H1 (cell line): ENCODE data around the gene ZNF407. TPM values are rescaled to one million over a fixed set of nuclear protein-coding genes. Genes with fewer than 3 reads are reported as not detected.

Experiments used
- CTCF ChIA-PET: fragments of 300-600 bp; sonication (Branson Sonifier 250); formaldehyde crosslinking; loops from one replicate; lab custom pipeline; 2021; ENCODE audit not compliant: partially characterized antibody; lab: Charles Lee
- POLR2A ChIA-PET: fragments of 300-600 bp; sonication (Branson Sonifier 250); formaldehyde crosslinking; loops from one replicate; lab custom pipeline; 2021; ENCODE audit warnings: inconsistent platforms; ENCODE audit not compliant: partially characterized antibody; lab: Charles Lee
- DNase-seq, 2 experiments: peaks; one replicate each; pipeline versions ENCODE4 v3.0.0 to v3.0.0-alpha.2; 2010 to 2022; ENCODE audit warnings: low spot score in 2 of 2, low read depth in 1 of 2, mixed read lengths in 1 of 2
- FAIRE-seq: peaks from 2 replicates; lab custom pipeline; 2011; peaks lifted over from hg19 to GRCh38; lab: Jason Lieb, UNC
- H2AFZ ChIP-seq: 2 replicates; pipeline ENCODE4 v1.8.1; 2012; ENCODE audit warnings: low read length, inconsistent platforms
- H2AK5ac ChIP-seq: 2 replicates; pipeline ENCODE4 v1.6.1; 2013; ENCODE audit warnings: low read depth, low read length
- H2BK120ac ChIP-seq: replicated peaks from 2 replicates; pipeline ENCODE3; 2013; ENCODE audit warnings: low read depth, low read length, inconsistent platforms
- H2BK12ac ChIP-seq: 2 replicates; pipeline ENCODE4 v1.6.1; 2013; ENCODE audit warnings: low read depth, low read length
- H2BK15ac ChIP-seq: 2 replicates; pipeline ENCODE4 v1.6.1; 2013; ENCODE audit warnings: low read length
- H2BK20ac ChIP-seq: 2 replicates; pipeline ENCODE4 v1.6.1; 2013; ENCODE audit warnings: low read length
- H2BK5ac ChIP-seq: 2 replicates; pipeline ENCODE4 v1.6.1; 2013; ENCODE audit warnings: low read depth, low read length
- H3K14ac ChIP-seq: 2 replicates; pipeline ENCODE4 v1.6.1; 2013; ENCODE audit warnings: inconsistent platforms; ENCODE audit not compliant: insufficient read length
- H3K18ac ChIP-seq: 2 replicates; pipeline ENCODE4 v1.6.1; 2013; ENCODE audit warnings: low read length; ENCODE audit errors: extremely low read depth
- H3K23ac ChIP-seq: 2 replicates; pipeline ENCODE4 v1.6.1; 2013; ENCODE audit warnings: inconsistent platforms; ENCODE audit not compliant: insufficient read length
- H3K23me2 ChIP-seq: 2 replicates; pipeline ENCODE4 v1.6.1; 2013; ENCODE audit warnings: low read depth, low read length
- H3K27ac ChIP-seq: 2 replicates; pipeline ENCODE4 v1.6.1; 2011; ENCODE audit warnings: low read depth, low read length, inconsistent platforms
- H3K27me3 ChIP-seq, 4 experiments: replicated peaks in 1 of 4; 1 replicate in 1 of 4; 2 replicates in 3 of 4; pipeline versions ENCODE4 v1.6.1 to v1.8.1; 2011 to 2013; ENCODE audit warnings: low read length in 3 of 4, mild to moderate bottlenecking in 3 of 4, inconsistent platforms in 2 of 4, mixed read lengths in 2 of 4, moderate library complexity in 1 of 4; ENCODE audit not compliant: control insufficient read depth in 3 of 4, insufficient read depth in 3 of 4; ENCODE audit errors: extremely low read depth in 1 of 4
- H3K36me3 ChIP-seq, 4 experiments: 2 replicates each; pipeline versions ENCODE4 v1.6.1 to v1.8.1; 2011 to 2013; ENCODE audit warnings: mild to moderate bottlenecking in 4 of 4, low read length in 3 of 4, moderate library complexity in 2 of 4, control low read depth in 1 of 4, inconsistent platforms in 1 of 4; ENCODE audit not compliant: insufficient read depth in 4 of 4, control insufficient read depth in 2 of 4
- H3K4ac ChIP-seq: replicated peaks from 2 replicates; pipeline ENCODE3; 2013; ENCODE audit warnings: low read length, low read depth, mixed read lengths, inconsistent platforms; ENCODE audit not compliant: insufficient read length
- H3K4me1 ChIP-seq, 4 experiments: replicated peaks in 1 of 4; 1 replicate in 1 of 4; 2 replicates in 3 of 4; pipeline versions ENCODE4 v1.6.1 to v1.8.1; 2011 to 2013; ENCODE audit warnings: low read length in 3 of 4, inconsistent platforms in 2 of 4, mixed read lengths in 1 of 4; ENCODE audit not compliant: insufficient read depth in 4 of 4, control insufficient read depth in 3 of 4
- H3K4me2 ChIP-seq, 2 experiments: 2 replicates each; pipeline versions ENCODE4 v1.6.1 to v1.8.1; 2011 to 2013; ENCODE audit warnings: low read depth in 2 of 2, low read length in 2 of 2, control low read depth in 1 of 2, inconsistent platforms in 1 of 2, mild to moderate bottlenecking in 1 of 2; ENCODE audit not compliant: insufficient read depth in 1 of 2
- H3K4me3 ChIP-seq, 4 experiments: fragments of 200-600, 300-600 bp in 1 of 4; sonication (generic), shearing (Covaris generic), sonication (Bioruptor Twin) in 1 of 4; 2 replicates each; pipeline versions ENCODE4 v1.5.1 to v1.8.1; 2011 to 2016; ENCODE audit warnings: low read length in 4 of 4, low read depth in 3 of 4, control low read depth in 2 of 4, inconsistent platforms in 2 of 4, mild to moderate bottlenecking in 2 of 4, mixed read lengths in 1 of 4, moderate library complexity in 1 of 4; ENCODE audit not compliant: insufficient read depth in 2 of 4; ENCODE audit errors: extremely low read depth in 1 of 4
- H3K56ac ChIP-seq: replicated peaks from 2 replicates; pipeline ENCODE3; 2013; ENCODE audit warnings: low read depth, mild to moderate bottlenecking, mixed read lengths, low read length, inconsistent platforms; ENCODE audit not compliant: insufficient read length
- H3K79me1 ChIP-seq: 2 replicates; pipeline ENCODE4 v1.6.1; 2013; ENCODE audit warnings: low read depth, low read length, control low read depth
- H3K79me2 ChIP-seq, 2 experiments: 2 replicates each; pipeline versions ENCODE4 v1.6.1 to v1.8.1; 2012 to 2013; ENCODE audit warnings: low read length in 2 of 2, mild to moderate bottlenecking in 2 of 2, inconsistent platforms in 1 of 2; ENCODE audit not compliant: insufficient read depth in 2 of 2, control insufficient read depth in 1 of 2
- H3K9ac ChIP-seq, 4 experiments: replicated peaks in 1 of 4; 1 replicate in 1 of 4; 2 replicates in 3 of 4; pipeline versions ENCODE4 v1.6.1 to v1.8.1; 2011 to 2013; ENCODE audit warnings: low read depth in 3 of 4, low read length in 3 of 4, control low read depth in 2 of 4, mild to moderate bottlenecking in 2 of 4, moderate library complexity in 2 of 4, inconsistent platforms in 1 of 4; ENCODE audit errors: extremely low read depth in 1 of 4
- H3K9me3 ChIP-seq, 2 experiments: 2 replicates each; pipeline versions ENCODE4 v1.6.1 to v1.8.1; 2012 to 2013; ENCODE audit warnings: mild to moderate bottlenecking in 2 of 2, moderate library complexity in 2 of 2, control low read depth in 1 of 2, inconsistent platforms in 1 of 2, low read depth in 1 of 2, low read length in 1 of 2, mixed read lengths in 1 of 2; ENCODE audit not compliant: insufficient read depth in 2 of 2
- H4K20me1 ChIP-seq, 2 experiments: replicated peaks in 1 of 2; 2 replicates each; pipeline versions ENCODE3 to v1.8.1; 2011 to 2013; ENCODE audit warnings: inconsistent platforms in 2 of 2, low read length in 2 of 2, mild to moderate bottlenecking in 1 of 2; ENCODE audit not compliant: insufficient read depth in 2 of 2, control insufficient read depth in 1 of 2
- H4K5ac ChIP-seq: 2 replicates; pipeline ENCODE4 v1.6.1; 2013; ENCODE audit warnings: low read length, low read depth, mixed read lengths, inconsistent platforms; ENCODE audit not compliant: insufficient read length
- H4K8ac ChIP-seq: 2 replicates; pipeline ENCODE4 v1.8.0; 2013; ENCODE audit warnings: mild to moderate bottlenecking, moderate library complexity, low read length, inconsistent platforms; ENCODE audit not compliant: insufficient read depth; ENCODE audit errors: extremely low read depth
- H4K91ac ChIP-seq: replicated peaks from 2 replicates; pipeline ENCODE3; 2013; ENCODE audit warnings: low read length, mixed read lengths, inconsistent platforms; ENCODE audit not compliant: insufficient read length
- CHD2 ChIP-seq: IDR thresholded peaks from 2 replicates; pipeline ENCODE4 v1.6.1; 2012; ENCODE audit warnings: low read length, improper control_type of control experiment
- EZH2 ChIP-seq: fragments of 200-600 bp; sonication (generic); IDR thresholded peaks from 2 replicates; pipeline ENCODE4 v1.7.1; 2012; ENCODE audit warnings: low read depth, mild to moderate bottlenecking, moderate library complexity, low read length, inconsistent platforms; ENCODE audit not compliant: severe bottlenecking
- FOSL1 ChIP-seq: IDR thresholded peaks from 2 replicates; pipeline ENCODE4 v1.6.1; 2011; ENCODE audit warnings: mild to moderate bottlenecking, low read depth, low read length, moderate library complexity; ENCODE audit not compliant: insufficient read depth
- KDM4A ChIP-seq: IDR thresholded peaks from one replicate; pipeline ENCODE4 v1.7.1; 2012; ENCODE audit warnings: low read depth, mild to moderate bottlenecking, moderate library complexity, low read length, inconsistent platforms; ENCODE audit not compliant: severe bottlenecking
- POLR2AphosphoS5 ChIP-seq: IDR thresholded peaks from 2 replicates; pipeline ENCODE4 v1.6.1; 2011; ENCODE audit warnings: low read depth, low read length
- RNF2 ChIP-seq: fragments of 200-900, 300-1000 bp; sonication (generic); IDR thresholded peaks from 2 replicates; pipeline ENCODE4 v1.7.1; 2016; ENCODE audit warnings: borderline replicate concordance, low read depth, mild to moderate bottlenecking, antibody characterized with exemption, low read length; ENCODE audit not compliant: poor library complexity, severe bottlenecking; ENCODE audit errors: missing control alignments
- SP2 ChIP-seq: IDR thresholded peaks from 2 replicates; pipeline ENCODE4 v1.6.1; 2012; ENCODE audit warnings: mild to moderate bottlenecking, low read length, inconsistent platforms
- TAF1 ChIP-seq: IDR thresholded peaks from 2 replicates; pipeline ENCODE4 v1.6.1; 2011; ENCODE audit warnings: mild to moderate bottlenecking, low read depth, low read length
- WGBS, 2 experiments: shearing (Covaris generic) in 1 of 2; methylation state at CpG; one replicate each; pipeline versions ENCODE4 v1.1.6 to v1.1.7; 2013 to 2015; ENCODE audit warnings: low lambda C conversion rate in 2 of 2, mixed read lengths in 2 of 2, inconsistent platforms in 1 of 2, low coverage in 1 of 2, missing lambda C conversion rate in 1 of 2; ENCODE audit not compliant: insufficient replicate concordance in 2 of 2, insufficient coverage in 1 of 2, insufficient read length in 1 of 2; ENCODE audit errors: extremely low coverage in 1 of 2, missing lambda C conversion rate in 1 of 2; 5-methylcytosine and 5-hydroxymethylcytosine counted together
- polyA plus RNA-seq, 7 experiments: library from polyadenylated mRNA; depleted of rRNA in 3 of 7; stranded (reverse) in 5 of 7; unstranded in 2 of 7; fragments of >200 nt in 5 of 7; fragments of 200-250 nt in 2 of 7; gene quantifications; 1 replicate in 5 of 7; 2 replicates in 1 of 7; 4 replicates in 1 of 7; pipeline versions ENCODE4 v1.2.1 to v1.2.3, GENCODE V29; 2011 to 2013; ENCODE audit warnings: missing spikeins in 2 of 7, mixed read lengths in 2 of 7
- total RNA-seq: library from RNA; stranded (reverse); fragmentation: NEBNext Ultra II Directional; extraction: Animal tissue kit (Norgen Biotek cat#: 25700); gene quantifications from 2 replicates; pipeline ENCODE4 v1.2.1, GENCODE V29; 2021
- TF ChIP-seq, protein P1 (sequence below): IDR thresholded peaks from 2 replicates; pipeline ENCODE4 v1.6.1; 2011; ENCODE audit warnings: low read length, improper control_type of control experiment

ZNF407 gene
- total and polyA plus RNA-seq, 2 of the 8 experiments (the other 6 are each of a cell fraction or from before 2014, with no cell fraction given): 1.5 to 6.8 TPM

DNA sequence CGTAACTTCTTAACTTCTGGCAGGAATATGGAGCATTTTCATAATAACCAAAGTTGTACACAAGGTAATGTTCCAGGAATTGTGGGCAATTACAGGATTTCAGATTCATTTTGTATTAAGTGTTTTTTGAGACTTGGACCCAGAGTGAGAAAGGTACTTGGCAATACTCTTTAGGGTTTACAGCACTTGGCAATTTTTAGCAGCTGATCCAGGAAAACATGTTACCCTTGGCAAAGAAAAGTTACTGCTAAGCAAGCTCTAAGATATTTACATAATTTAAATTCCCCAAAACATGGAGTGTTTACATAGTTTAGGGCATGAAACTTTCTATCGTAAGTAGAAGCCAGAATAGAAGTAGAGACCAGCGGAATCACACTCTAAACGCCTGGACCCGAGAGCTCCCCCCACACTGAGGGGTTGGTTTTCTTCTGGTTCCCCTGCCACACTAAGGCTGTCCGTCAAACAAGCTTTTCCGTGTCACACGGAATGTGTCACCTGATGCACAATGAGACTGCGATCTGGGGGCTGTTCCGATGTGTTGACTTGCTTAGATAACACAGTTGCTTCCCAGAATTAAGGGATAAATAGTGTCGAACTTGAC, 434.1 kb downstream of the ZNF407 start:
- no peak overlapping the region for H2AK5ac ChIP-seq
- no peak overlapping the region for H3K18ac ChIP-seq
- H3K79me2 ChIP-seq: no peaks in the 10 kb centered on the region
- no peak for FAIRE-seq
- DNase-seq: no peak
- H2BK20ac ChIP-seq: no peak overlapping the region
- no peaks in the 10 kb centered on the region for H3K36me3 ChIP-seq
- H3K4me2 ChIP-seq: no peak overlapping the region
- H3K4ac ChIP-seq: no peak overlapping the region
- no peaks in the 10 kb centered on the region for H3K9me3 ChIP-seq
- no peak overlapping the region for H3K14ac ChIP-seq
- no peaks in the 10 kb centered on the region; the same call in 1 of the 2 replicates for H3K23me2 ChIP-seq
- TF ChIP-seq EZH2 (no peak), RNF2 (no peak), FOSL1 (no peak), KDM4A (no peak), TAF1 (no peak), SP2 (no peak), POLR2AphosphoS5 (no peak), CHD2 (no peak)
- TF ChIP-seq, protein P1, sequence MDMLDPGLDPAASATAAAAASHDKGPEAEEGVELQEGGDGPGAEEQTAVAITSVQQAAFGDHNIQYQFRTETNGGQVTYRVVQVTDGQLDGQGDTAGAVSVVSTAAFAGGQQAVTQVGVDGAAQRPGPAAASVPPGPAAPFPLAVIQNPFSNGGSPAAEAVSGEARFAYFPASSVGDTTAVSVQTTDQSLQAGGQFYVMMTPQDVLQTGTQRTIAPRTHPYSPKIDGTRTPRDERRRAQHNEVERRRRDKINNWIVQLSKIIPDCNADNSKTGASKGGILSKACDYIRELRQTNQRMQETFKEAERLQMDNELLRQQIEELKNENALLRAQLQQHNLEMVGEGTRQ: no peak
- no peak overlapping the region for H2AFZ ChIP-seq
- WGBS, 2 experiments: 96% methylated on average over 11 of the region's 11 CpGs; no CpG with 5 or more reads in 1 of the 2 experiments
- H3K27me3 ChIP-seq: no peaks in the 10 kb centered on the region; a peak in 1 of 7 replicates
- CTCF ChIA-PET: interaction anchor here (0.7 to 1.9 kb wide), 4 partner anchors 10 to 763 kb away, joined by 3 to 6 read pairs (median 4); no protein-coding TSS in a partner anchor
- H2BK5ac ChIP-seq: no peak overlapping the region
- H4K91ac ChIP-seq: no peak overlapping the region
- no peak overlapping the region for H4K8ac ChIP-seq
- H4K20me1 ChIP-seq: peaks cover 0 to 2% of the 10 kb centered on the region in 2 experiments
- H3K4me3 ChIP-seq: no peak overlapping the region
- no peak overlapping the region for H4K5ac ChIP-seq
- no peak overlapping the region for H3K56ac ChIP-seq
- H3K27ac ChIP-seq: no peak overlapping the region
- H2BK120ac ChIP-seq: no peak overlapping the region
- no peak overlapping the region for H3K9ac ChIP-seq
- no peaks in the 10 kb centered on the region; the same call in 1 of the 2 replicates for H3K79me1 ChIP-seq
- POLR2A ChIA-PET: no interaction called here
- H3K4me1 ChIP-seq: peaks cover 0 to 6% (median 3%) of the 10 kb centered on the region in 4 experiments; a peak in 3 of 7 replicates
- no peak overlapping the region for H2BK12ac ChIP-seq
- H3K23ac ChIP-seq: no peak overlapping the region
- no peak overlapping the region for H2BK15ac ChIP-seq
